22Rv1 (cell line): ENCODE results near the gene DNAJB14.
"Not testable (repeated sequence)": the region's sequence is repeated elsewhere in the genome, so short reads cannot be mapped to it uniquely, and the experiment has no call there.

Experiments used
- CTCF ChIP-seq: fragments of 450-650 bp; IDR thresholded peaks from 2 replicates; pipeline ENCODE4 v1.5.1; 2017; ENCODE audit warnings: mild to moderate bottlenecking
- ZFX ChIP-seq: fragments of 450-650 bp; IDR thresholded peaks from 2 replicates; pipeline ENCODE4 v1.6.1; 2017; ENCODE audit warnings: antibody characterized with exemption, borderline replicate concordance

DNA sequence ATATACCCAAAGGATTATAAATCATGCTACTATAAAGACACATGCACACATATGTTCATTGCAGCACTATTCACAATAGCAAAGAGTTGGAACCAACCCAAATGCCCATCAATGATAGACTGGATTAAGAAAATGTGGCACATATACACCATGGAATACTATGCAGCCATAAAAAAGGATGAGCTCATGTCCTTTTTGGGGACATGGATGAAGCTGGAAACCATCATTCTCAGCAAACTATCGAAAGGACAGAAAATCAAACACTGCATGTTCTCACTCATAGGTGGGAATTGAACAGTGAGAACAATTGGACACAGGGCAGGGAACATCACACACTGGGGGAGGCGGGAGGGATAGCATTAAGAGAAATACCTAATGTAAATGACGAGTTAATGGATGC is 11.8 kb upstream of the DNAJB14 start:
- not testable (repeated sequence) for TF ChIP-seq CTCF, ZFX
